Prostate gland (tissue), 2 donors: ENCODE results near the gene GDF15. TPM values are rescaled to one million over a fixed set of nuclear protein-coding genes. Genes with fewer than 3 reads are reported as not detected.

Source experiments
- DNase-seq: peaks from one replicate; pipeline ENCODE4 v3.0.0-alpha.2; 2019; ENCODE audit warnings: low spot score
- H3K27ac ChIP-seq, 2 donors: fragments of 200-600 bp; sonication (generic); 2 replicates each; pipeline ENCODE4 v1.5.1; 2017 to 2019
- H3K27me3 ChIP-seq: fragments of 200-600 bp; sonication (generic); replicated peaks from 2 replicates; pipeline ENCODE4 v1.5.1; 2019; ENCODE audit not compliant: insufficient read depth
- H3K36me3 ChIP-seq, 2 donors: fragments of 200-600 bp; sonication (generic); 1 replicate in 1 of 2; 2 replicates in 1 of 2; pipeline versions ENCODE4 v1.5.1 to v1.8.1; 2017 to 2019
- H3K4me1 ChIP-seq: fragments of 200-600 bp; sonication (generic); replicated peaks from 2 replicates; pipeline ENCODE4 v1.5.1; 2019
- H3K4me3 ChIP-seq, 2 donors: fragments of 200-600 bp; sonication (generic); 2 replicates each; pipeline ENCODE4 v1.5.1; 2017 to 2019
- H3K9me3 ChIP-seq: fragments of 200-600 bp; sonication (generic); 2 replicates; pipeline ENCODE4 v1.5.1; 2017
- POLR2A ChIP-seq: fragments of 450-650 bp; IDR thresholded peaks from one replicate; pipeline ENCODE4 v1.6.1; 2016; ENCODE audit warnings: antibody characterized with exemption, mild to moderate bottlenecking
- POLR2AphosphoS5 ChIP-seq: sonication (generic); formaldehyde crosslinking; IDR thresholded peaks from one replicate; pipeline ENCODE4 v1.6.1; 2017; ENCODE audit warnings: antibody characterized with exemption
- WGBS: methylation state at CpG from one replicate; pipeline ENCODE4 v1.1.5; 2018; 5-methylcytosine and 5-hydroxymethylcytosine counted together
- intact Hi-C: fragments of 100-400 bp; cut with DNase I; formaldehyde crosslinking; loops from one replicate; pipeline ENCODE4 v1.14.2; 2022
- total RNA-seq, 2 donors: library from RNA; depleted of rRNA; stranded (reverse); fragments of >200 nt; gene quantifications; one replicate each; pipeline ENCODE4 v1.1.0, GENCODE V29; 2016
- TF ChIP-seq, protein P1 (sequence below), 4 experiments: fragments of 200-600 bp in 2 of 4; fragments of 450-650 bp in 2 of 4; sonication (generic) in 2 of 4; IDR thresholded peaks; 1 replicate in 3 of 4; 2 replicates in 1 of 4; pipeline ENCODE4 v1.5.1; 2016 to 2019; ENCODE audit warnings: antibody characterized with exemption in 4 of 4, mild to moderate bottlenecking in 2 of 4, moderate library complexity in 2 of 4

Gene GDF15
- total RNA-seq, 2 donors from 2014 or later, result 49.6 to 136 TPM

DNA sequence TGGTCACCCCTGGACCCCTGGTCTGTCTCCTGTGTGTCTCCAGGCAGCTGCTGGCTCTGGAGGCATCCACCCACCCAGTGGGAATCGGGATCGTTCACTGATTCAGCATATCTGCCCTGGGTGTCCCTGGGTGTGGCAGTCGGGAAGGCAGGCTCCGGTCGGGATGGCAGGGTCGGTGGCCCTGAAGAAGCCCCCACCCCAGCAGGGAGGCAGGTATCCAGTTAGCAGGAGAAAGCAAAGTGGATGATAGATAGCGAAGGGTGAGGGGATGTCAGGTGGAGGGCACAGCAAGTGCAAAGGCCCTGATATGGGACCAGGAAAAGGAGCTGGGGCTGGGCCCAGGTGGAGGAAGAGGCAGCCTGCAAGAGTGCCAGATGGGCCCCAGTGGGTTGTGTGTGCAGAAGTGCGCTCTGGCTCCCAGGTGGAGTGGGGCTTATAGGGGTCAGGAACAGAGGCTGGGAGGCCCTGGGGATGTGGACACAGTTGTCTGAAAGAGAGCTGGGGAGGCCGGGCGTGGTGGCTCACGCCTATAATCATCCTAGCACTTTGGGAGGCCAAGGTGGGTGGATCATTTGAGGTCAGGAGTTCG, 35.5 kb downstream of the GDF15 start:
- Histone ChIP-seq H3K4me3 (no peak overlapping the region), H3K27ac (no peak overlapping the region), H3K27me3 (no peaks in the 10 kb centered on the region), H3K9me3 (no peaks in the 10 kb centered on the region), H3K4me1 (peaks cover 14% of the 10 kb centered on the region), H3K36me3 (no peaks in the 10 kb centered on the region)
- DNase-seq, result no peak
- TF ChIP-seq POLR2AphosphoS5, result no peak
- TF ChIP-seq, protein P1, sequence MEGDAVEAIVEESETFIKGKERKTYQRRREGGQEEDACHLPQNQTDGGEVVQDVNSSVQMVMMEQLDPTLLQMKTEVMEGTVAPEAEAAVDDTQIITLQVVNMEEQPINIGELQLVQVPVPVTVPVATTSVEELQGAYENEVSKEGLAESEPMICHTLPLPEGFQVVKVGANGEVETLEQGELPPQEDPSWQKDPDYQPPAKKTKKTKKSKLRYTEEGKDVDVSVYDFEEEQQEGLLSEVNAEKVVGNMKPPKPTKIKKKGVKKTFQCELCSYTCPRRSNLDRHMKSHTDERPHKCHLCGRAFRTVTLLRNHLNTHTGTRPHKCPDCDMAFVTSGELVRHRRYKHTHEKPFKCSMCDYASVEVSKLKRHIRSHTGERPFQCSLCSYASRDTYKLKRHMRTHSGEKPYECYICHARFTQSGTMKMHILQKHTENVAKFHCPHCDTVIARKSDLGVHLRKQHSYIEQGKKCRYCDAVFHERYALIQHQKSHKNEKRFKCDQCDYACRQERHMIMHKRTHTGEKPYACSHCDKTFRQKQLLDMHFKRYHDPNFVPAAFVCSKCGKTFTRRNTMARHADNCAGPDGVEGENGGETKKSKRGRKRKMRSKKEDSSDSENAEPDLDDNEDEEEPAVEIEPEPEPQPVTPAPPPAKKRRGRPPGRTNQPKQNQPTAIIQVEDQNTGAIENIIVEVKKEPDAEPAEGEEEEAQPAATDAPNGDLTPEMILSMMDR (IDR thresholded peaks at IDR 0.05), result no peak
- no peak for TF ChIP-seq POLR2A
- 85% methylated on average over 12 of the region's 12 CpGs for WGBS
- intact Hi-C loops, result no loop called here

DNA sequence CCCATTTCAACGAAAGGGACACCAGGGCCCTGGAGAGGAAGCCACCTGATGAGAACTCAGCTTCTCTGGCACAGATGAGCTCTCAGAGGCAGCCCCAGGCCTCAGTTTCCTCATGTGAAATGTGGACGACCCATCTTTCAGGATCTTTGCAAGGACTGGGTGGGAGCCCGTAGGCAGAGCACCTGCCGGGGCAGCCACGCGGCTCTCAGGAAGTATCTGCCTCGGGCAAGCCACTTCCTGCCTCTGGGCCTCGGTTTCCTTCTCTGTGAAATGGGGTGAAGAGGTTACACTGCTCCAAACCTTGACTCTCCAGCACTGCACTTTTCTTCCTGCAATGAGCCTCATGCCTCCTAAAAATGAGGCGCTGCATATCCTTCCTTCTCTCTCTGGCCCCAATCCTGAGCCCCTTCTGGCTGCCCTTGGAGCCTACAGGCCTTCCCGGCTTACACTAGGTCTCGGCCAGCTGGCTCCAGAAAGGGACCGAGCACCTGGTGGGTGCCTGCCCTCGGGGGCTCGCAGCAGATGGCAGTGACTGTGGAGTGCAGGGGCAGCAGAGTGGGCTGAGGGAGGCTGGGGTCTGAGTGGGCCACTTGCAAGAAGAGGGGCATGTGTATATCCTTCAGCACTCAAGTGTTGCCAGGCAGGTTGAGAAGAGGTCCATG, 36.7 kb downstream of the GDF15 start:
- no peak for DNase-seq
- Histone ChIP-seq H3K9me3 (no peaks in the 10 kb centered on the region), H3K4me3 (no peak overlapping the region), H3K27ac (no peak overlapping the region), H3K36me3 (no peaks in the 10 kb centered on the region), H3K27me3 (no peaks in the 10 kb centered on the region), H3K4me1 (peaks cover 7% of the 10 kb centered on the region)
- intact Hi-C loops, result no loop called here
- no peak for TF ChIP-seq POLR2AphosphoS5
- TF ChIP-seq, protein P1 (IDR thresholded peaks at IDR 0.05), result no peak
- WGBS, result 79% methylated on average over 14 of the region's 14 CpGs

DNA sequence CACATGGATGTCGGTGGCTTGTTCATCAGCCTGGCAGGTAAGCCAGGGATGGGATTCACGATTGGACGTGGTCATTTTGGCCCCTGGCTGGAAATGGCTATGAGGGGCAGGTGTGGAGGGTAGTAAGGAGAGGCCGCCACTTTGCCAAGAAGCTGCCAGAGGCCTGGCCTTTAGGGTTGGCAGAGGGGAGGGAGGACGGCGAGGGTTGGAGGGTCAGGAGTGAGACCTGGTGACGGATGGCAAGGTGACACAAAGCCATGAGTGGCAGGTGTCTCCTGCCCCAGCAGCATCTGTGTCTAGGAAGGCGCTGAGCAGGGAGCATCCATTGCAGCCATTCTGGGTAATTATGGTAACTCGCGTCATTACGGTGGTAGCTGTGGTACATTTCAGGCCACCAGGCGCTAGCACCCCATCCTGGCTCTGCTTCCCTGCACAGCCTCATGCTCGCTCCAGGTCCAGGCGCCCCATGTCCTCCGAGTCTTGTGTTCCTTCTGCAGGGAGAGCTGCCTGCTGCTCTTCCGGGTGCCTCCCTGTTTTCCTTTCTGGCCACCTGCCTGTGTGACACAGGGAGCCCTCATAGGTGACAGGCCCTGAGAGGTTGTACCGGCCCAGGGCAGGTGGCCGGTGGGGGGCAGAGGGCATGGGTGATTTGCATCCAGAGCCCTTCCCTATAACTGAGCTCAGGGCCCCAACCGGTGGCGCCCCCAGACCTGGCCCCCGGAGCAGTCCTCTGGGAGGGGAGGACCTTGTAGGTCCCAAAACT, 37.5 kb downstream of the GDF15 start:
- Histone ChIP-seq H3K27ac (no peak overlapping the region), H3K9me3 (no peaks in the 10 kb centered on the region), H3K4me3 (no peak overlapping the region), H3K27me3 (no peaks in the 10 kb centered on the region), H3K4me1 (peaks cover 5% of the 10 kb centered on the region), H3K36me3 (no peaks in the 10 kb centered on the region)
- 82% methylated on average over 21 of the region's 21 CpGs for WGBS
- TF ChIP-seq POLR2A (no peak), POLR2AphosphoS5 (no peak)
- TF ChIP-seq, protein P1 (IDR thresholded peaks at IDR 0.05), result no peak
- intact Hi-C loops, result no loop called here
- no peak for DNase-seq

DNA sequence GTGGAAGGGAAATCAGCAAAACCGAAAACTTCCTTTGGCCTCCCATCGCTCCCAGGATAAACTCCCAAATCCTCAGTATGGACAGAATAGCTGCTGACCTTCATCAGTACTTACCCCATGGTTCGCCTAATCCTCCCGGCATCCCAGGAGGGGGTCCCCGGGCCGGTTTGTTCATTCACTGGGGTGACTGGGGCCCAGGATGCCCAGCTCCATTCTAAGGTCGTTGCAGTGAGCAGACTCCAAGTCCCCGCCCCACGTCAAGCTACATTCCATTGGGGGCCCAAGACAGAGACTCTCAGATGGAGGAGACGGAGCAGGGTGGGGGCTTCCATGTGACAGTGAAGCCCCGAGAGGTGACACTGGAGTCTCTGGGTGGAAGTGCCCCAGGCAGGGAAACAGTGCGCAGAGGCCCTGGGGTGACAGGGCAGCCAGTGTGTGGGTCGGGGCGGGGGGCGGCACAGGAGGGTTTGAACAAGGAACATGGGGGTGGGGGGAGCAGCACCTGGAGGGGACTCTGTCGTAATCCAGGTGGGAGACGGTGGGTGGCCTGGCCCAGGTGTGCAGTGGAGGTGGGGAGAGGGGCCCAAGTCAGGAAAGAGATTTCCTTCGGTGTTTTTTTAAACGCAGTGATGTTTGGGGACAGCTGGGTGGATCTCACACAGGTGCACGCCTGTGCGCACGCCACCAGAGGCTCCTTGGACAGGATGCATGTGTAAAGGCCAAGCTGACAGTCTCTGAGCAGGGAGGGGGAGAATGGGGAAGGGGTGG, 38.3 kb downstream of the GDF15 start:
- intact Hi-C loops, result no loop called here
- H3K36me3 ChIP-seq, result no peaks in the 10 kb centered on the region
- no peak for DNase-seq
- no peak overlapping the region for H3K4me3 ChIP-seq
- H3K27me3 ChIP-seq, result no peaks in the 10 kb centered on the region
- WGBS, result 67% methylated on average over 22 of the region's 22 CpGs
- no peak overlapping the region for H3K27ac ChIP-seq
- TF ChIP-seq POLR2A, result no peak
- TF ChIP-seq, protein P1 (IDR thresholded peaks at IDR 0.05), result no peak
- TF ChIP-seq POLR2AphosphoS5, result no peak
- no peaks in the 10 kb centered on the region for H3K4me1 ChIP-seq
- no peaks in the 10 kb centered on the region for H3K9me3 ChIP-seq
